PC-9 (cell line): ENCODE data around the gene PTPRT. TPM values are rescaled to one million over a fixed set of nuclear protein-coding genes. Genes with fewer than 3 reads are reported as not detected.

Experiments used
- BruUV-seq: library from RNA; stranded (reverse); fragments of 400-500 nt; replicated peaks from 2 replicates; lab custom pipeline; 2021; lab: Mats Ljungman, UMichigan
- CTCF ChIA-PET: fragments of 300-600 bp; sonication (Branson Sonifier 250); formaldehyde crosslinking; loops from one replicate; lab custom pipeline; 2022; ENCODE audit warnings: antibody characterized with exemption; lab: Charles Lee
- POLR2A ChIA-PET: fragments of 300-600 bp; sonication (Branson Sonifier 250); formaldehyde crosslinking; loops from one replicate; lab custom pipeline; 2022; ENCODE audit warnings: antibody characterized with exemption; ENCODE audit not compliant: unreplicated experiment; lab: Charles Lee
- DNase-seq, 2 experiments: peaks; one replicate each; pipeline versions ENCODE4 v3.0.0 to v3.0.0-alpha.2; 2015 to 2022; ENCODE audit warnings: mixed read lengths in 1 of 2
- H2AFZ ChIP-seq: fragments of 200-600 bp; sonication (generic); 2 replicates; pipeline ENCODE4 v1.8.1; 2017; ENCODE audit warnings: antibody characterized with exemption
- H3F3A ChIP-seq: fragments of 200-600 bp; sonication (generic); 2 replicates; pipeline ENCODE4 v1.8.1; 2017; ENCODE audit warnings: antibody characterized with exemption, mild to moderate bottlenecking, low read depth; ENCODE audit not compliant: insufficient read depth
- H3K27ac ChIP-seq: fragments of 200-600 bp; sonication (generic); 2 replicates; pipeline ENCODE4 v1.6.1; 2016; ENCODE audit warnings: mixed run types
- H3K27me3 ChIP-seq: fragments of 200-600 bp; sonication (generic); 2 replicates; pipeline ENCODE4 v1.6.1; 2016; ENCODE audit warnings: low read depth, mixed run types; ENCODE audit not compliant: insufficient read depth
- H3K36me3 ChIP-seq: fragments of 200-600 bp; sonication (generic); 2 replicates; pipeline ENCODE4 v1.6.1; 2016; ENCODE audit warnings: low read depth, mixed run types
- H3K4me1 ChIP-seq: fragments of 200-600 bp; sonication (generic); replicated peaks from 2 replicates; pipeline ENCODE4 v1.6.1; 2016; ENCODE audit warnings: mixed run types; ENCODE audit not compliant: insufficient read depth
- H3K4me2 ChIP-seq: fragments of 200-600 bp; sonication (generic); 2 replicates; pipeline ENCODE4 v1.6.1; 2017; ENCODE audit warnings: mixed run types
- H3K4me3 ChIP-seq: fragments of 200-600 bp; sonication (generic); 2 replicates; pipeline ENCODE4 v1.6.1; 2016; ENCODE audit warnings: mixed run types
- H3K79me2 ChIP-seq: fragments of 200-600 bp; sonication (generic); 2 replicates; pipeline ENCODE4 v1.6.1; 2017; ENCODE audit warnings: low read depth, mixed run types
- H3K9me2 ChIP-seq: fragments of 200-600 bp; sonication (generic); 2 replicates; pipeline ENCODE4 v1.8.1; 2017; ENCODE audit warnings: mild to moderate bottlenecking; ENCODE audit not compliant: insufficient read depth
- H3K9me3 ChIP-seq: fragments of 200-600 bp; sonication (generic); 2 replicates; pipeline ENCODE4 v1.8.1; 2016; ENCODE audit warnings: low read depth; ENCODE audit not compliant: insufficient read depth
- H4K20me1 ChIP-seq: fragments of 200-600 bp; sonication (generic); 2 replicates; pipeline ENCODE4 v1.8.1; 2017; ENCODE audit not compliant: insufficient read depth
- CTCF ChIP-seq: fragments of 200-600 bp; sonication (generic); conservative IDR thresholded peaks from 2 replicates; pipeline ENCODE4 v1.6.1; 2017; ENCODE audit warnings: mixed run types, antibody characterized with exemption, mild to moderate bottlenecking, moderate library complexity
- EZH2 ChIP-seq: fragments of 200-600 bp; sonication (generic); IDR thresholded peaks from 2 replicates; pipeline ENCODE4 v1.8.0; 2017; ENCODE audit warnings: antibody characterized with exemption, low read depth
- intact Hi-C: fragments of 100-400 bp; cut with micrococcal nuclease; formaldehyde crosslinking; loops from one replicate; pipeline ENCODE4 v1.10.0; 2022; ENCODE audit not compliant: unreplicated experiment
- total RNA-seq: library from RNA; stranded (reverse); gene quantifications from 2 replicates; pipeline ENCODE4 v1.2.3, GENCODE V29; 2021

The PTPRT gene
- total RNA-seq, 1 experiment from 2014 or later, result not detected

GRCh38 chr20:43052532-43052931, 137.2 kb downstream of the PTPRT start:
- BruUV-seq, result no TSS peak
- TF ChIP-seq CTCF (no peak), EZH2 (no peak)
- Histone ChIP-seq H3K4me3 (no peak overlapping the region), H3K9me3 (no peaks in the 10 kb centered on the region), H3K27ac (no peak overlapping the region), H3K4me2 (no peak overlapping the region), H3F3A (no peaks in the 10 kb centered on the region), H4K20me1 (no peaks in the 10 kb centered on the region), H3K36me3 (no peaks in the 10 kb centered on the region), H3K79me2 (no peaks in the 10 kb centered on the region), H3K9me2 (no peaks in the 10 kb centered on the region), H2AFZ (no peak overlapping the region), H3K27me3 (no peaks in the 10 kb centered on the region), H3K4me1 (no peaks in the 10 kb centered on the region)
- intact Hi-C loops, result no loop called here
- POLR2A ChIA-PET, result no interaction called here
- DNase-seq, result no peak
- CTCF ChIA-PET, result no interaction called here

- H3K9me3 ChIP-seq, result no peaks in the 10 kb centered on the region
- H4K20me1 ChIP-seq, result no peaks in the 10 kb centered on the region
- ChIA-PET POLR2A (no interaction called here), CTCF (no interaction called here)
- H3K36me3 ChIP-seq, result no peaks in the 10 kb centered on the region
- intact Hi-C loops, result no loop called here
- no peak overlapping the region for H2AFZ ChIP-seq
- H3K4me3 ChIP-seq, result no peak overlapping the region
- no peak overlapping the region for H3K4me2 ChIP-seq
- no peaks in the 10 kb centered on the region for H3K9me2 ChIP-seq
- H3K27ac ChIP-seq, result no peak overlapping the region
- H3K27me3 ChIP-seq, result peaks cover 10% of the 10 kb centered on the region; the same call in 1 of the 2 replicates
- no peaks in the 10 kb centered on the region for H3F3A ChIP-seq
- no peak for TF ChIP-seq CTCF
- no peak for TF ChIP-seq EZH2
- no TSS peak for BruUV-seq
- no peaks in the 10 kb centered on the region for H3K79me2 ChIP-seq
- H3K4me1 ChIP-seq, result no peaks in the 10 kb centered on the region
- no peak for DNase-seq
Measured at GRCh38 chr20:43046966-43047365, 142.7 kb downstream of the PTPRT start.

GRCh38 chr20:43043887-43044286, 145.8 kb downstream of the PTPRT start:
- H4K20me1 ChIP-seq, result peaks cover 5% of the 10 kb centered on the region; the same call in 1 of the 2 replicates
- peaks cover 10% of the 10 kb centered on the region; the same call in 1 of the 2 replicates for H3K27me3 ChIP-seq
- DNase-seq, result no peak
- H3K79me2 ChIP-seq, result no peaks in the 10 kb centered on the region
- H3K9me2 ChIP-seq, result no peaks in the 10 kb centered on the region
- no peaks in the 10 kb centered on the region for H3K36me3 ChIP-seq
- no peak overlapping the region for H3K27ac ChIP-seq
- H2AFZ ChIP-seq, result no peak overlapping the region
- H3K4me1 ChIP-seq, result no peaks in the 10 kb centered on the region
- H3K4me2 ChIP-seq, result no peak overlapping the region
- no peak for TF ChIP-seq CTCF
- no peak for TF ChIP-seq EZH2
- intact Hi-C loops, result no loop called here
- H3F3A ChIP-seq, result no peaks in the 10 kb centered on the region
- ChIA-PET POLR2A (no interaction called here), CTCF (no interaction called here)
- H3K4me3 ChIP-seq, result no peak overlapping the region
- BruUV-seq, result no TSS peak
- H3K9me3 ChIP-seq, result no peaks in the 10 kb centered on the region
